ENCODE results near the gene NCBP1.
"Not testable (repeated sequence)": the region's sequence is repeated elsewhere in the genome, so short reads cannot be mapped to it uniquely, and the experiment has no call there.

NCBP1 gene, protein sequence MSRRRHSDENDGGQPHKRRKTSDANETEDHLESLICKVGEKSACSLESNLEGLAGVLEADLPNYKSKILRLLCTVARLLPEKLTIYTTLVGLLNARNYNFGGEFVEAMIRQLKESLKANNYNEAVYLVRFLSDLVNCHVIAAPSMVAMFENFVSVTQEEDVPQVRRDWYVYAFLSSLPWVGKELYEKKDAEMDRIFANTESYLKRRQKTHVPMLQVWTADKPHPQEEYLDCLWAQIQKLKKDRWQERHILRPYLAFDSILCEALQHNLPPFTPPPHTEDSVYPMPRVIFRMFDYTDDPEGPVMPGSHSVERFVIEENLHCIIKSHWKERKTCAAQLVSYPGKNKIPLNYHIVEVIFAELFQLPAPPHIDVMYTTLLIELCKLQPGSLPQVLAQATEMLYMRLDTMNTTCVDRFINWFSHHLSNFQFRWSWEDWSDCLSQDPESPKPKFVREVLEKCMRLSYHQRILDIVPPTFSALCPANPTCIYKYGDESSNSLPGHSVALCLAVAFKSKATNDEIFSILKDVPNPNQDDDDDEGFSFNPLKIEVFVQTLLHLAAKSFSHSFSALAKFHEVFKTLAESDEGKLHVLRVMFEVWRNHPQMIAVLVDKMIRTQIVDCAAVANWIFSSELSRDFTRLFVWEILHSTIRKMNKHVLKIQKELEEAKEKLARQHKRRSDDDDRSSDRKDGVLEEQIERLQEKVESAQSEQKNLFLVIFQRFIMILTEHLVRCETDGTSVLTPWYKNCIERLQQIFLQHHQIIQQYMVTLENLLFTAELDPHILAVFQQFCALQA

DNA sequence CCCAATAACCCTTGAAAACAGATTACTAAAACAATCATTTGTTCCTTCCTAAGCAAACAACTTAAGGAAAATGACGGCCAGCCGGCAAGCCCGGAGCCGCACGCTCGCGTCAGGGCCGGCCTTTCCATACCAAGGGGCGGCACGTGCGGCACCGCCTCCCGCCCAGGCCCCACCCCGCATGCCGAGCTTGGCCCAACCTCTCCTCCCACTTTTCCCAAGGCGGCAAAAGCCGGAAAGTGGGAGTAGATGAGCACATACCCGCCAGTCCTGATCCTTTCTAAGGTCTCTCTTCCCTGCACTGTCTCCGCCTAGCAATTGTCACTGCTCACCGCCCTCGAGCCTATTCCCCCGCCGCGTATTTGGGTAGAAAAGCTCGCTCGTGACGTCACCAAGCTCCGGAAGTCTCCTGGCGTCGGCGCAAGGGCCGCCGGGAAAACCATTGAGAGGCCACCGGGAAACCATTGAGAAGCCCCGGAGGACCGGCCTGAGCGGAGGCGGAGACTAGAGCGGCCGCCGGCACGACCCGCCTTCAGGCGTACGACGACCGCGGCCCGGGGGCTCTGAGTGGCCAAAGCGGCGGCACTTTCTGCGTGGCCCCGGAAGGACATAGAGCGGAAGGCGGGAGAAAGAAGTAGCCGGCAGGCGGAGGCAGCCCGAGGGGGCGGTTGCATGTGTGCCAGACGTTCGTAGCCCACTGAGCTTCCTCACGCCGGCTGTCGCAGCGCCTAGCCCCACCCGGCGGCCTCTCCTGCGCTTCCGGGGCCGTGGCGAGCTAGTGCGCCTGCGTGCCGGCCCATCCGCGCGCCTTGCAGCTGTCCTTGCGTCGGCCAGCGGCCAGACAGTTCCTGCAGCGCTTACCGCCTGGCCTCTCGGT lies at the start of gene NCBP1, which contains the start of gene TSTD2:
TSS of gene NCBP1 (plus strand) at position 837 of the 874 bp plus-strand sequence. CDS start 61 bp downstream, outside the sequence.
TSS of gene TSTD2 (minus strand) at position 384 of the 874 bp plus-strand sequence. CDS start 5,806 bp downstream, outside the sequence.
- FAIRE-seq (no peak), DNase-seq (ENCODE audit: low spot score) (peak; percentile 96)

DNA sequence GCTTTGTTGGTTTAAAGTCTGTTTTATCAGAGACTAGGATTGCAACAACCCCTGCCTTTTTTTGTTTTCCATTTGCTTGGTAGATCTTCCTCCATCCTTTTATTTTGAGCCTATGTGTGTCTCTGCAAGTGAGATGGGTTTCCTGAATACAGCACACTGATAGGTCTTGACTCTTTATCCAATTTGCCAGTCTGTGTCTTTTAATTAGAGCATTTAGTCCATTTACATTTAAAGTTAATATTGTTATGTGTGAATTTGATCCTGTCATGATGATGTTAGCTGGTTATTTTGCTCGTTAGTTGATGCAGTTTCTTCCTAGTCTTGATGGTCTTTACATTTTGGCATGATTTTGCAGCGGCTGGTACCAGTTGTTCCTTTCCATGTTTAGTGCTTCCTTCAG lies 48.8 kb upstream of the NCBP1 start:
- DNase-seq (ENCODE audit: low spot score); FAIRE-seq: not testable (repeated sequence)

DNA sequence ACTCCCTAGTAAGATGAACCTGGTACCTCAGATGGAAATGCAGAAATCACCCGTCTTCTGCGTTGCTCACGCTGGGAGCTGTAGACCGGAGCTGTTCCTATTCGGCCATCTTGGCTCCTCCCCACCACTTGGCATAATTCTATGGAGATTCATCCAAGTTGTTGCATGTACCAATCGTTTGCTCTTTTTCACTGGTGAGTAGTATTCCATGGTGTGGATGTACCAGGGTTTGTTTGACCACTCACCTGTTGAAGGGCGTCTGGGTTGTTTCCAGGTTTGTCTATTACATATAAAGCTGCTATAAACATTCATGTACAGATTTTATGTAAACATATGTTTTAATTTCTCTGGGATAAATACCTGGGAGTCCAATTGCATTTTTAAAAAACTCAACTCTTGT lies 46.7 kb upstream of the NCBP1 start:
- not testable (repeated sequence) for DNase-seq (ENCODE audit: low spot score); FAIRE-seq

DNA sequence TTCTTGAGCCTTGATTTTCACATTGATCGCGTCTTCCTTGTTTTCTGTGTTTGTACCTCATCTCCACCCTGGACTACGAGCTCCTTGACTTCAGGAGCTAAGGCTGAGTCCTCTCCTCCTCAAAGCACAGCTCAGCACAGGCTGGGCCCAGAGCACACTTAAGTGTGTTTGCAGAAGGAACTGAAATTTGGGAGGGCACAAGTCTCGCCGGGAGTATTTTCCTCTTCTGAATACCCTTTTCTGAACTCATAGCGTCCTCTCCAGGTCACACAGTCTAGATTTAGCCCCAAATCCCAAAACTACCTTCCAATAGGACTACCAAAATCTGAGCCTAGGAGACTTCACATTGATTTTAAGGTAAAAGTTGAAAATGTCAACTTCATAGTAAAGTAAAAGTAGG lies 42.1 kb upstream of the NCBP1 start:
- DNase-seq (ENCODE audit: low spot score) (no peak), FAIRE-seq (no peak)

DNA sequence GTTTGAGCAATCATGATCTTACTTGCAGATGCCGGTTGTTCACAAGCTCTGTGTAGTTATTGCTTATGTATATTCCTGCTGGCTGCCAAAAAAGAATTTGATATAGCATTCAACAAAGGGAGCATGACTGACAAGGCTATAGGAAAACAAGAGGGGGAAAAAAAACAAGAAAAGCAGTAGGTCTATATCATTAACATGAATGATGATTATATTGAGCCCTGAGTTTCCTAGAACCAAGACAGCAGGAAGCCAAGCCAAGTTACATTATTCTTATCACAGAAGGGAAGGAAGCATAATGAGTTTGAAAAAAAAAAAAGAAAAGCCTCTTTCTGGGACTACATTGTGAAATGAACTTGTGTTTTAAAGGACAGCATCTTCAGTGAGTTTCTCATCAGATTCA lies 41.5 kb upstream of the NCBP1 start:
- FAIRE-seq (no peak), DNase-seq (ENCODE audit: low spot score) (no peak)

DNA sequence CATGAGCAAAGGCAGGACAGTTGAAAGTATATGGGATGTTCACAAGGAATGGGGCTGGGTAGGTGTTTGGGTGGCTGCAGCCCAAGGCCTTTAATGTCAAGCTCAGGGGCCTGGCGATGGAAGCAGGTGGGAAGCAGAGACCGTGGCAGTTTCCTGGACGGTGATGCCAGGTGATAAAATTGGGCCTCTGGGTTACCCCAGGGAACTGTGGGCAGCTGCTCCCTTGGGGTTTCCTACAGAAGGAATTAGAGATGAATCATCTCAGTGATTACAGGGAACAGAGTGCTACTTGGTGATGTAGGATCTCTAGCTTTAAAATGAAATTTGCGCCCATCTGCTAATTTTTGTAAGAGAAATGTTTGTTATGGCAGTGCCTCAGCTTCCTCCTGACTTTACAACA lies 39.7 kb upstream of the NCBP1 start:
- DNase-seq (ENCODE audit: low spot score) = peak; percentile 18
- no peak for FAIRE-seq

DNA sequence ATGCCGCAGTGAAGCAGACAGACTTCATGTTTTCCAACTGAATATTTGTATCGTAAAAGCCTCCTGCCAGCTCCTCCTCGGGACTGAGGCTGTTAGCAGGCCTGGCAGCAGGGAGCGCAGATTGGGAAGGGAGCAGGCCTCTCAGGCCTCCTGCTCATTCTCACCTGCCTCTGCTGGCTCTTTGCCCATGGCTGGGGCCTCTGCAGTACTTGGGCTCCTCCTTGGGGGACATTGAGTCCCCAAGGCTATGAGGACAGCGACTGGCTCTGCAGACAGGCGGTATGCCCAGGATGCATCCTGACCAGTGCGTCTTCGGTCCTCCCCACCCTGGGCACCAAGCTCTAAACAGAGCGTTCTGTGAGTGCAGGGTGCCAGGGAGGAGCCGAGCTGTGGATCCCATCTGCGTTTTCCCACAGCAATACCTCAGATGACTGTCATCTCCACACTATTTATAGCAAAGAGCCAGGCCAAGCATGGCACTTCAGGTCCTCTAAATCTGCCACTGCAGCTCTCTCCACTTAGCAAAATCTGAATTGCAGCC lies 39.2 kb upstream of the NCBP1 start:
- DNase-seq (ENCODE audit: low spot score) (no peak), FAIRE-seq (no peak)

DNA sequence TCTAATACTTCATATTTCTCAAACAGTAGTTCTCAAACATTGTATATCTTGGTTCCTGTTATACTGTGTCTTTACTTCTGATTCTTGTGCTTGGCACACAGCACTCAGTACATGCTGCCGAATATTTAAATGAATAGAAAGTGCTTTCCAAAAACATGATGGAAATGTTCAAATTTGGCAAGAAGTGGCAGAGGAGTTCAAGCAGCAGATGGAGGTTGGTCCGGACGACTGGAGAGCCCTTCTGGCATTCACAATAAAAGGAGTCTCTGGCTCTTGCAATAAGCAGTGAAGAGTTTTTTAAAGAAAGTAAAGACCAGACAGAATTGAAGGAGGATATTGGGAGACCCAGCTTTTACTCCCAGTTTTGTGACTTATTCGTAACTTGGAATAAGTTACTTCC lies 36.7 kb upstream of the NCBP1 start:
- FAIRE-seq (no peak), DNase-seq (ENCODE audit: low spot score) (no peak)

DNA sequence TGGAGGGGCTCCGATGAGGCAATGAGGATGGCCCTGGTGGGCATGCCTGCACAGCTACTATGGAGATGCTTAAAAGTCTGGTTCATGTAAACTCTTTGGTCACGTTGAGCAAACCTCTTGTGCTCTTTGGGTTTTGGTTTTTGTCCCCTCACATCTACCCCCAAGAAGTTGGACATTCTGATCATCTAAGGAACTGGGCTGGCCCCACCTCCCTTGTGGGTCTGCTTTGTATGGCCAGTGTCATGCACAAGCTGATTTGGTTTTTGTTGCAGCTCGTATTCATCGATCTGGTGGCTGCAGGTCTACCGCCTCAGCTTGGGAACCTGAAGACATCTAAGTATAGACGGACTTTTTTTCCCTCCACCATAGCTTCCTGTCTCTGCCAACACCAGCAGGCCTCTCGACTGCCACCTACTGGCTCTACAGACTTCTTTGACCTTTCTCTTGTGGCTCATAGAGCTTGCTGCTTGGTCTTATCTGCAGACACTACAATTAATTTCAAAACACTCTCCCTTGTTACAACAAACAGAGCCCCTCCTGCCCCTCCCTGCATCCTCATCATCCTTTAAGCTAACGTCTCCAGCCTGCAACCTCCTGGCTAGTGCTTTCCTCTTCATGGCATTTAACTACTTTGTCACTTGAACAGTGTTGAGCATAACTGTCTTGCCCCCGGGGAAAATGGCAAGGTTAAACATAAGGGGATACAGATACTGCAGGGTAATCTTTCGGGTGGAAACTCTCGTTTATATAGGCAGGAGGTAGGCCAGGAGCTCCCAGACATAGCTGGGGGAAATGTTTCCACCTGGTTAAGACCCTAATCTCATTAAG lies 34.9 kb upstream of the NCBP1 start:
- DNase-seq (ENCODE audit: low spot score) (peak; percentile 74), FAIRE-seq (no peak)

DNA sequence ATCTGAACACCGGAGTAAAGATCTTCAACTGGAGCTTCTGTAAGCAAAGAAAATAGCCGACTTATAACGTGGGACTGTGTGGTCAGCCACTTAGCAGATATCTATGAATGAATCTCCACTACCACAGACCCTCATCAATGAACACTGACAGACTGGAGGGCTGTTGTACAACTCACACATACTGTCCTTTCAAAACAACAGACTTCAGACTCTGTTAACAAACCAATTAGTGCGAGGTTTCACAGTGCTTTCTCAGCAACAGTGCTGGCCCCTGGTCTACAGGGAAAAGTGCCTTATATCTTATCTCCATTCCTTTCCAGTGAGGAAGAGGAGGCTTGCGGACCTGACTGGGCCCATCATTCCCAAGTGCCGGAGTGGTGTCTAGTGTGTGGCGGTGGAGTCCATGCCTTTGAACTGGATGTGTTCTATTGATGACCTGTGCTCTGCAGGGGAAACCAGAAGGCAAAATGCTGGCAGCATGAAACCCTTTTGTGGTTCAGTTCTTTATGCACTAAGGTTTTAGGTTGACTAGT lies 34.2 kb upstream of the NCBP1 start:
- DNase-seq (ENCODE audit: low spot score) (no peak), FAIRE-seq (no peak)

DNA sequence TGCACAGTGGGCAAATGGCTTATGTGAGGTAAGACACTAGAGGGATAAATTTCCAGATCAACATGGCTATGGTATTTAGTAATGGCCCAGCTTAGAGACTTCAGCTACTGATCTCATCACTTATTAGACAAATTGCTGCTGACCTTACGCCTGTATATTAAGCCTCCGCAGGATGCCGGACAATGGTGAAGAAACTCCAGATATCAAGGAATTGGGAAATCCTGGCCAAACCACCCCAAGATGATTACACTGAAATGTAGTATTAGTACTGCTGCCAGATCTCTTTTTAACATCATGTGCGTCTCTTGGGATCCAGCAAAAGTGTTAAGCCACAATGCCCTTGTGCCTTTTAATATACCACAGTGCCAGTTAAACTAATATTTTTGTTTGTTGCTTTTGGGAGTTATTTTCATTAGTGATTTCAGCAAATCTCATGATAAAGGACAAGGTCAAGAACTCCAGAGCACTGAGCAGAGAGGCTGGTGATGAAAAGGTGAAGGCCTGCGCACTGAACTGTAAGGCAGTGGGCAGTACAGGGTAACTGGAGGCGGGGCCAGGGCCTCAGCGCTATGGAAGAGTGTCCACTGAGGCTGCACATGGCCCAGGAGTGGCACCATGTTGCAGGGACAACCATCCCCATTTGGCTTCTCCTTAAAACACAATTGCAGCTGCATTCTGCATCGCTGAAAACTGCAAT lies 32.9 kb upstream of the NCBP1 start:
- DNase-seq (ENCODE audit: low spot score) (no peak), FAIRE-seq (no peak)

DNA sequence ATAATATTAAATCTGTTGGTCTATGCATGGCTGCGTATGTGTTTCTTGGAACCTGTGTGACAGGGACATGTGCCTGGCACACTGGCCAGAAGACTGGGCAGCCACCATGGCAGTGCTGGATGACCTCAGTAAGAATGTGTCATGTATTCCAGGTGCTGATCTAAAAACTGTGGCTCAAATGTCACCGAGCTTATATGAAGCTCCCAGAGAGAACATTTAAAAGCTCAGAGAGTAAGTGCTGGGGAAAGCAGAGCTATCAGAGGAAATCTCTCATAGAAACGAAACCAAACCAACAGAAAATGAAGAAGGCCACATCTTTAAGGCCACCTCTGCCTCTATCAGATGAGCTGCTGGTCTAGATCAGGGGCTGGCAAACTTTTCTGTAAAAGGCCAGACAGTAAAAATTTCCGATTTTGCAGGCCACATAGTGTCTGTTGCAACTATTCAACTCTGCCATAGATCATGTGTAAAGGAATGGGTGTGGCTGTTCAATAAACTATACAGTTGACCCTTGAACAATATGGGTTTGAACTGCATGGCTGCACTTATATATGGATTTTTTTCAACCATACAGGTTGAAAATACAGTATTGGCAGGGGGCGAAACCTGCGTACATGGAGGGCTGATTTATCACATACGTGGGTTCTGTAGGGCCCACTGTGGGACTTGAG lies 32.3 kb upstream of the NCBP1 start:
- FAIRE-seq = no peak
- no peak for DNase-seq (ENCODE audit: low spot score)

DNA sequence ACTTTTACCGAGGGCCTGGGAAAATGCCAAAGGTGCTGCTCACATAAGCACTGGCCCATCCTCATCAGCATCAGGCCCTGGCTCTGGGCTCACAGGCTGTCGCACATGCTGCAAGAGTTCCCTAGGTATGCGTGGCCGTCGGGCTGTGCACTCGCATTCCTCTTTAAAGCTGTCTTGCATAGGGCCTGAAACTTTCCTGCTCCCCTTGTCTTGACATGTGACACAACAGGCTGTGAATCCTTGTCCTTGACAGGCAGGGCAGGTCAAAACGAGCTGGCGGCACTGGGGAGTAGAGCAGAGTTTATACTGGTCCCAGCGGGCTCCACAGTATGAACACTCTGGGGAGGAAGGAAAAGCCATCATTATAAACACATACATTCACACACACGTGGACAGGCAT lies 31.2 kb upstream of the NCBP1 start:
- FAIRE-seq = no peak

DNA sequence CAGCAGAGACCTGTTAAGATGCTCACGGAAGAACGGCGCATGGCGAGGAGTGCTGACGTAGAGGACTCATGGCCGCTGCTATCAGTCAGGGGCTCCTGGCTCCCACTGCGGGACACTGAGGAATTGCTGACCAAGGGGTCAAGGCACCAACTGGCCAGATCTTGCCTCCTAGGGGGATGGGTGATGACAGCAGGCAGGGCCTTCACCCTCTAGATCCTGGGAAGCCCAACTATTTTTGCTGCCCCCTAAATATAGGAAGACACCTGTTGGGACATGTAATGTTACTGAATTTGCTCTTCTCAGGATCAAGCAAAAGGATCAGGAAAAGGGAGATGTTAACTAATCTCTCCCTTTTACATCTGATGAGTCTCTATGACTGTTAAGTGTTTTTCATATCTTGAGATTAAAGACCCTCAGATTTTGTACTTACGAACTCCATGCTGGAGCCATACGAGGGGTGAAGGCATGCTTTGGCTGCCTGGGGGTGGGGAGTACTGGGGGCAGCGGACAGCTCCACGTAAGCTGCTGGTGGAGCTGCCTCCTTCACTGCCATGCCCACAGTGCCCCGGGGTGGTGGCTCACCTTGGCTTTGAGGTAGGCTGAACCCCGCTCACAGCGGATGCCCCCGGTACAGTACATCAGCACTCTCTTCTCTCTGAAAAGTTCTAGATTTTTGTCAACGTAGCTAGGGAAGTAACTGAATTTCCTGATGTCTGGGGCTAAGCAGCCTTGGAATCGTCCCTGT lies 28.5 kb upstream of the NCBP1 start:
- FAIRE-seq = no peak
- DNase-seq (ENCODE audit: low spot score) = no peak

More for the DNA sequence above, 31.2 kb upstream of the NCBP1 start:
- DNase-seq (ENCODE audit: low spot score) = no peak

DNA sequence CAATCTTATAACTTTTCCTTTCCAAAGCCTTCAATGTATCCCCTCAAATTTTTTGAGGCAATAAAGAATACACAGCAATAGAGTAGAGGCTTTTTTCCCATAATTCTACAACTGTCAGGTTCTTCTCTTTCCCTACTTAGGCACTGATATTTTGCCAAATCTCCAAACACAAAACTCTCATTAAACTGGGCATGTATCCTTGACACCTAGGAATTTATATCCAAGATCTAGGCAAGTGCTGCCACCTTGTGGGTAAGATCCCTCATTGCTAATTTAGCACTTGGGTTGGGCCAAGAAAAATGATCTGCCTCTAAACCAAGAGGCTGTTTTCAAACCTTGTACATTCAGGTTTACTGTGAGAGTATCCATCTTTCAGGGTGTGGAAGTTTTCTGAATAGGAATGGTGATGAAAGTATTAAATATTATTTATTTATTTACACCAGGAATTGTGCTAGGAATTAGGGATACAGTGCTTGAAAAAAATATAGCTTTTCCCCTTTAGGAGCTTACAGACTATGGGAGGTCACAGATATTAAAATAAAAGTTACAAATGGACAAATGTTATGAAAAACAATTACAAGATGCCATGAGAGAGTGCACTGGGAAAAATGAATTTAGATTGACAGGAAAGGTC lies 18.1 kb upstream of the NCBP1 start:
- FAIRE-seq (no peak), DNase-seq (ENCODE audit: low spot score) (peak; percentile 55)

DNA sequence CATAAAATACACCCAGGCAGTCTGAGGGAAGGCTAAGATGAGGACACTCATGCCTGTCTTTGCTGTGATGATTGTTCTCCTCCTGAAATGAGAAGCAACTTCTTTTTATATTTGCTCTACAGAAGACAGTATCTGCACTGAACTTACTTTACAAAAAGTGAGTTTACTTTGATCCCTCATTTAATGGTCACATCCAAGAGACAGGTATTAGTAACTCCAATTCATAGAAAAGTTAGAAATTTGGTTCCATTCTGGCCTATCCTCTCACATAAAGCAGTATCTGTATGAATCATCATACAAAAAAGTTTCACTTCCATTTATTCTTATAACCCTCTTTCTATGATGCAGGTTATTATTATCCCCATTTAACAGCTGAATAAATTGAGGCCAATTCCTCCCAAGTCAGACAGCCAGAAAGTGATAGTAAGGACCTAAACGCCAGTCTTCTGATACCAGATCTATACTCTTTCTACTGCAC lies 15.6 kb upstream of the NCBP1 start:
- FAIRE-seq (no peak), DNase-seq (ENCODE audit: low spot score) (no peak)

DNA sequence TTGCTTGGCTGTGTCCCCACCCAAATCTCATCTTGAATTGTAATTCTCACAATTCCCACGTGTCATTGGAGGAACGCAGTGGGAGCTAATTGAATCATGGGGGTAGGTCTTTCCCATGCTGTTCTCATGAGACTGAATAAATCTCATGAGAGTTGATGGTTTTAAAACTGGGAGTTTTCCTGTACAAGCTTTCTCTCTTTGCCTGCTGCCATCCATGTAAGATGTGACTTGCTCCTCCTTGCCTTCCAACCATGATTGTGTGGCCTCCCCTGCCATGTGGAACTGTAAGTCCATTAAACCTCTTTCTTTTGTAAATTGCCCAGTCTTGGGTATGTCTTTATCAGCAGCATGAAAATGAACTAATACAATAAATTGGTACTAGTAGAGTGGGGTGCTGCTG lies 13.6 kb upstream of the NCBP1 start:
- not testable (repeated sequence) for DNase-seq (ENCODE audit: low spot score); FAIRE-seq
